Prostate gland (tissue), 2 donors: ENCODE measurements around the gene PEX14.

Experiments
- POLR2AphosphoS5 ChIP-seq: sonication (generic); formaldehyde crosslinking; IDR thresholded peaks from one replicate; pipeline ENCODE4 v1.6.1; 2017; ENCODE audit warnings: antibody characterized with exemption
- TF ChIP-seq, protein P1 (sequence below), 4 experiments: fragments of 200-600 bp in 2 of 4; fragments of 450-650 bp in 2 of 4; sonication (generic) in 2 of 4; IDR thresholded peaks; 1 replicate in 3 of 4; 2 replicates in 1 of 4; pipeline ENCODE4 v1.5.1; 2016 to 2019; ENCODE audit warnings: antibody characterized with exemption in 4 of 4, mild to moderate bottlenecking in 2 of 4, moderate library complexity in 2 of 4

DNA sequence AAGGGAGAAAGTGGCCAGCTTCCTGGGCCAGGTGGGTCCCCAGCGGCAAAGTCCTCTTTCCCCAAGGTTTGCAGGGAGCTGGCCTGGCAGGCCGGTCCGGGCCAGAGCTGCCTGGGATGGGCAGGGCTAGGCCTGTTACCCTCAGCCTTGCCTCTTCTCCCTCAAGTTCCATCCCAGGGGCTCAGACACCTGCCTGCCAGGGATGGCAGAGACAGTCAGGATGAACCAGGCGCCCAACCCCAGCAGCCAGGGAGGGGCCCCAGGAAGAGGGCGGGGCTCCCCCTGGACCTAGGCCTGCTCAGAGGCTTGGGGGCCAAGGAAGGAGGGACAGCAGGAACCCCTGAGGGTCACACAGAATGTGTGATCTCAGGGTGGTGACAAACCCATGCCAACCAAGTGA, 201.1 kb downstream of the PEX14 start:
- TF ChIP-seq, protein P1, sequence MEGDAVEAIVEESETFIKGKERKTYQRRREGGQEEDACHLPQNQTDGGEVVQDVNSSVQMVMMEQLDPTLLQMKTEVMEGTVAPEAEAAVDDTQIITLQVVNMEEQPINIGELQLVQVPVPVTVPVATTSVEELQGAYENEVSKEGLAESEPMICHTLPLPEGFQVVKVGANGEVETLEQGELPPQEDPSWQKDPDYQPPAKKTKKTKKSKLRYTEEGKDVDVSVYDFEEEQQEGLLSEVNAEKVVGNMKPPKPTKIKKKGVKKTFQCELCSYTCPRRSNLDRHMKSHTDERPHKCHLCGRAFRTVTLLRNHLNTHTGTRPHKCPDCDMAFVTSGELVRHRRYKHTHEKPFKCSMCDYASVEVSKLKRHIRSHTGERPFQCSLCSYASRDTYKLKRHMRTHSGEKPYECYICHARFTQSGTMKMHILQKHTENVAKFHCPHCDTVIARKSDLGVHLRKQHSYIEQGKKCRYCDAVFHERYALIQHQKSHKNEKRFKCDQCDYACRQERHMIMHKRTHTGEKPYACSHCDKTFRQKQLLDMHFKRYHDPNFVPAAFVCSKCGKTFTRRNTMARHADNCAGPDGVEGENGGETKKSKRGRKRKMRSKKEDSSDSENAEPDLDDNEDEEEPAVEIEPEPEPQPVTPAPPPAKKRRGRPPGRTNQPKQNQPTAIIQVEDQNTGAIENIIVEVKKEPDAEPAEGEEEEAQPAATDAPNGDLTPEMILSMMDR (IDR thresholded peaks at IDR 0.05): no peak
- TF ChIP-seq POLR2AphosphoS5: no peak
